GM06990 (cell line): ENCODE measurements around the gene CD52.
"Not testable (repeated sequence)": the region's sequence is repeated elsewhere in the genome, so short reads cannot be mapped to it uniquely, and the experiment has no call there.

Source experiments
- DNase-seq: peaks from one replicate; pipeline ENCODE4 v3.0.0-alpha.2; 2011; ENCODE audit not compliant: insufficient read length; ENCODE audit errors: extremely low read depth
- H3K27me3 ChIP-seq: replicated peaks from 2 replicates; pipeline ENCODE4 v1.6.0; 2011; ENCODE audit warnings: low read length; ENCODE audit not compliant: control insufficient read depth, insufficient read depth
- H3K36me3 ChIP-seq: 2 replicates; pipeline ENCODE4 v1.5.1; 2011; ENCODE audit warnings: low read length; ENCODE audit not compliant: control insufficient read depth, insufficient read depth
- H3K4me3 ChIP-seq: replicated peaks from 2 replicates; pipeline ENCODE4 v1.5.1; 2011; ENCODE audit warnings: low read depth, mild to moderate bottlenecking, control low read depth, low read length
- CTCF ChIP-seq: IDR thresholded peaks from 2 replicates; pipeline ENCODE4 v1.5.1; 2011; ENCODE audit warnings: low read length, control low read depth, mild to moderate bottlenecking, inconsistent platforms; ENCODE audit not compliant: insufficient read depth, poor library complexity, severe bottlenecking

CD52 gene

DNA sequence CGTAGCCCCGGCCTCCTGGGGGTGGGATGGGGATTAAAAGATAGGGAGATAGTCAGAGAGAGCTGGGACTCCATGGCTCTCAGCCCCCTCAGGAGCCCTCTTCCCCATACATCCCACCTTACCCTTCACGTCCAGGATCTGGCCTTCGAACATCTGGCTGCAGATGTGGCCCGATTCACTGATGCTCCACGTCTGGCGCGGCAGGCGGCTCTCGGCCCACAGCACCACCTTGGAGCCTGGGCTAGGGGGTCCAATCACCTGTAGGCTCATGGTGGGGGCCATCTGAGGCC, 4.2 kb downstream of the CD52 start:
- Histone ChIP-seq H3K36me3 (peaks cover 21% of the 10 kb centered on the region), H3K27me3 (no peaks in the 10 kb centered on the region), H3K4me3 (no peak overlapping the region)
- TF ChIP-seq CTCF, result no peak
- DNase-seq, result no peak

DNA sequence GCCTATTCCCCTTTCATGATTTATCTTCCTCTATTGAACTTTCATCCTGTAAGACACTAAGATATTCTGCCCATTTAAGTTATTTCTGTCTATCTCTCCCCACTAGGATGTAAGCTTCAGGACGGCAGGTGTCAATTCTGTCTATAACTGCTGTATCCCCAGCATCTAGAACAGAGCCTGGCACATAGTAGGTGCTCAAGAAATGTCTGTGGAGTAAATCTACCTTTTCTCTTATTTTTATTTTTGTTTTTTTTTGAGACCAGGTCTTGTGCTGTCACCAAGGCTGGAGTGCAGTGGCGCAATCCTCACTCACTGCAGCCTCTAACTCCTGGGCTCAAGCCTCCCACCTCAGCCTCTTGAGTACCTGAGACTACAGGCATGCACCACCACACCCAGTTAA, 5.6 kb downstream of the CD52 start:
- H3K4me3 ChIP-seq, result no peak overlapping the region
- no peak for DNase-seq
- TF ChIP-seq CTCF, result no peak
- H3K36me3 ChIP-seq, result peaks cover 21% of the 10 kb centered on the region
- no peaks in the 10 kb centered on the region for H3K27me3 ChIP-seq

GRCh38 chr1:26324550-26324949, 6.8 kb downstream of the CD52 start:
- Histone ChIP-seq H3K27me3 (no peaks in the 10 kb centered on the region), H3K4me3 (no peak overlapping the region), H3K36me3 (peaks cover 21% of the 10 kb centered on the region)
- no peak for TF ChIP-seq CTCF
- DNase-seq, result no peak

DNA sequence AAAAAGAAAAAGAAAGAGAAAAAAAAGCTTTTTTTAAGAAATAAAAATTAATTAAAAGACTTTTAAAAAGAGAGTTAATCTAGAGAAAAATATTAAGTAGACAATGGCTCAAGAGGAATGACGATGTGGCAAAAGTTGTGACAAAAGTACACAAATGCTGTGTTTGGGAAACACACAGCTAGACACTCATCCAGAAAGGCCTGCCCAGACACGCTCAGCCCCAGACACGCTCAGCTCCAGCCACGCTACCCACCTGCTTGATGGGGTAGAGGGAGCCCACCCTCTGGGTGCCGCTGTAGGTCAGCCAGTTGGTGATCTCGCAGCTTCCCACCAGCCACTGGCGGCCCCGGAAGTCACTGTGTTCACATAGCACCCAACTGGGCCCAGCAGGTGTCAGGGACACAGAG, 10.2 kb downstream of the CD52 start:
- Histone ChIP-seq H3K27me3 (no peaks in the 10 kb centered on the region), H3K4me3 (no peak overlapping the region), H3K36me3 (peaks cover 5% of the 10 kb centered on the region; the same call in 1 of the 2 replicates)
- no peak for TF ChIP-seq CTCF
- DNase-seq, result no peak

DNA sequence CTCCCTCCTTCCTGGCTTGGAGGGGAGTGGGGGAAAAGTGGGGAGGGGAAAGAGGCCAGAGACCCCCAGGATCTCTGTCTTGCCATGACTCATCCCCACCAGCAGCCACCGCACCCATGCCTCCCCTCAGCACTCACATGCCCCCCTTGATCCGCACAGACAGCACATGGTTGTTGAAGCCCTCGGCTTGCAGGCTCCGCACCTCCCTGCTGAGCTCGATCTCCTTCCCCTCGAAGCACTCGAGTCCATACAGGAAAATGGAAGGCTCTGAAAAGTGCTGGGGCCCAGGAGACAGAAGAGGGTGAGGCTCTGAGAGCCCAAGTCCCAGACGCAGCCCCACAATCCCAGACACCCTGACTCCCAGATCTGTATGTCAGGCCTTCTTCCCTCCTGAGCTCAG, 10.8 kb downstream of the CD52 start:
- peaks cover 5% of the 10 kb centered on the region; the same call in 1 of the 2 replicates for H3K36me3 ChIP-seq
- TF ChIP-seq CTCF, result no peak
- no peak overlapping the region for H3K4me3 ChIP-seq

GRCh38 chr1:26329380-26329779, 11.6 kb downstream of the CD52 start:
- H3K27me3 ChIP-seq, DNase-seq: not testable (repeated sequence)

More for the DNA sequence above, 10.8 kb downstream of the CD52 start:
- DNase-seq, result no peak
- H3K27me3 ChIP-seq, result no peaks in the 10 kb centered on the region

DNA sequence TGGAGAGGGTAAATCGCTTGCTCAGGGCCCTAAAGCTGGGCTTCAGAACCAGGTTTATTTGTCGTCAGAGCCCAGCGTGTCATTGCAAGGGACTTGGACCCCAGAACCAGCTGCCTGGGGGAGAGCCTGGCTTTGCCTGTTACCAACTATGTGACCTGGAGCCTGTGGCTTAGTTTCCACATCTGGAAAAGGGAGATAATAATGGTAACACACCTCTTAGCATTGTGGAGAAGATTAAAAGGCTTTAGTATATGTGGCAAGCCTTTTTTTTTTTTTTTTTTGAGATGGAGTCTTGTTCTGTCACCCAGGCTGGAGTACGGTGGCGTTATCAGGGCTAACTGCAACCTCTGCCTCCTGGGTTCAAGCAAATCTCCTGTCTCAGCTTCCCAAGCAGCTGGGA, 12.5 kb downstream of the CD52 start:
- no peak for TF ChIP-seq CTCF
- no peak for DNase-seq
- Histone ChIP-seq H3K27me3 (no peaks in the 10 kb centered on the region), H3K4me3 (no peak overlapping the region), H3K36me3 (no peaks in the 10 kb centered on the region)

More at GRCh38 chr1:26329380-26329779, 11.6 kb downstream of the CD52 start:
- not testable (repeated sequence) for H3K4me3 ChIP-seq, H3K36me3 ChIP-seq

DNA sequence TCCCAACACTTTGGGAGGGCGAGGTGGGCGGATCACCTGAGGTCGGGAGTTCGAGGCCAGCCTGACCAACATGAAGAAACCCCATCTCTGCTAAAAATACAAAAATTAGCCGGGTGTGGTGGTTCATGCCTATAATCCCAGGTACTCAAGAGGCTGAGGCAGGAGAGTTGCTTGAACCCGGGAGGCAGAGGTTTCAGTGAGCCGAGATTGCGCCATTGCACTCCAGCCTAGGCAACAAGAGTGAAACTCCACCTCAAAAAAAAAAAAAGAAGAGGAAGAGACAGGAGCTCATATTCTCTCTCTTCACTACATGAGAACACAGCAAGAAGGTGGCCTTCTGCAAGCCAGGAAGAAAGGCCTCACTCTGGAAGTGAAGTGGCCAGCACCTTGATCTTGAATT, 15.6 kb downstream of the CD52 start:
- not testable (repeated sequence) for DNase-seq, H3K36me3 ChIP-seq, H3K27me3 ChIP-seq, H3K4me3 ChIP-seq
